GM19238 (cell line): ENCODE results near the gene ST8SIA5.

ENCODE experiments used
- DNase-seq: peaks from one replicate; pipeline ENCODE4 v3.0.0; 2011; ENCODE audit warnings: low spot score; ENCODE audit not compliant: insufficient read length

The ST8SIA5 gene

DNA sequence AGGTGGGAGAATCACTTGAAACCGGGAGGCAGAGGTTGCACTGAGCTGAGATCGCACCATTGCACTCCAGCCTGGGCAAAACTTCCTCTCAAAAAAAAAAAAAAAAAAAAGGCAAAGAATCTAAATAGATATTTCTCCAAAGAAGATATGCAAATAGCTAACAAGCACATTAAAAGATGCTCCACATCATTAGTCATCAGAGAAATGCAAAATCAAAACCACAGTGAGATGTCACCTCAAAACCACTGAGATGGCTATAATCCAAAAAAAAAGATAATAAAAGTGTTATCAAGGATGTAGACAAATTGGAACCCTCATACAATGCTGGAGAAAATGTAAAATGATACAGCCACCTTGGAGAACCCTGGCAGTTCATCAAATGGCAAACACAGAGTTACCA, 8.4 kb downstream of the ST8SIA5 start:
- no peak for DNase-seq

DNA sequence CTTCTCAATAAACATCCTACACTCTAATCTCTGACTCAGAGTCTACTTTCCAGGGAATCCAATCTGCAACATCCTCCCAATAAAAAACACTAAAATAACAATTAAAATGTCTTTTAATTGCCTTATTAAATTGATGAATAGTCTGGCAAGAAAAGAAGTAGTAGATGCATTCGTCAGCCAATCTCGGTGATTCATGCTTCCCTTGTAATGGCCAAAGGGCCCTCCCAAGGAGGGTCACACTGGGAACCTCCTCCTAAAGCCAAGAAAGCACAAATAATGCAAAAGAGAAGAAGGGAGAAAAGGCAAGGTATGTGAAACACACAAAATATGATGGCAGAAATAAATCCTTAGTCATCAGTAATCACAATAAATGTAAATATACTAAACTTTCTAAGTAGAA, 16.8 kb downstream of the ST8SIA5 start:
- DNase-seq = no peak

- DNase-seq = no peak
Measured at GRCh38 chr18:46738491-46738890, 18.4 kb downstream of the ST8SIA5 start.

DNA sequence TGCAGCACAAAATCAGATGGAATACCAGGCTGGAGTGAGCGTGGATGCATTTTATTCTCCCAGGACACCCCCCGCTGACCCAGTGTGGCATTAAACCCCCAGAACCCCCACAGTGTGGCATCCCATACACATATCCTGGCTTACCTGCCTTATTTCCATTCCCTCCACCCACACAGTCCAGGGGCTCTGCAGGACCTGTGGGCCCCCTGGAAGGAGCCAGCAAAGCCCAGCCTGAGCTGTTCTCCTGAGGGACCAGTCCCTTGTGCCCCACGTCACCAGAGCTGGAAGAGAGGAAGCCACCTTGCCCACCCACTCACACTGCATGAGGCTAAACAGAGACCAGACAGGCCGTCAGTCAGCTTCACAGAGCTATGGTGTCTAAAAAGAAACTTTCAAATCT, 20.1 kb downstream of the ST8SIA5 start:
- DNase-seq = no peak

GRCh38 chr18:46736135-46736534, 20.7 kb downstream of the ST8SIA5 start:
- DNase-seq = no peak

DNA sequence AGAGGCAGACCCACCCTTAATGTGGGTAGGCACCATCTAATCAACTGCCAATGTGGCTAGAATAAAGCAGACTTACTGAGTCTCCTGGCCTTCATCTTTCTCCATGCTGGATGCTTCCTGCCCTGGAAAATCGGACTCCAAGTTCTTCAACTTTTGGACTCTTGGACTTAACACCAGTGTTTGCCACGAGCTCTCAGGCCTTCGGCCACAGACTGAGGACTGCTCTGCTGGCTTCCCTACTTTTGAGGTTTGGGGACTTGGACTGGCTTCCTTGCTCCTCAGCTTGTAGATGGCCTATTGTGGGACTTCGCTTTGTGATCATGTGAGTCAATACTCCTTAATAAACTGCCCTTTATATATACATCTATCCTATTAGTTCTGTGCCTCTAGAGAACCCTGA, 21.9 kb downstream of the ST8SIA5 start:
- DNase-seq = no peak

GRCh38 chr18:46733872-46734271, 23.0 kb downstream of the ST8SIA5 start:
- no peak for DNase-seq

DNA sequence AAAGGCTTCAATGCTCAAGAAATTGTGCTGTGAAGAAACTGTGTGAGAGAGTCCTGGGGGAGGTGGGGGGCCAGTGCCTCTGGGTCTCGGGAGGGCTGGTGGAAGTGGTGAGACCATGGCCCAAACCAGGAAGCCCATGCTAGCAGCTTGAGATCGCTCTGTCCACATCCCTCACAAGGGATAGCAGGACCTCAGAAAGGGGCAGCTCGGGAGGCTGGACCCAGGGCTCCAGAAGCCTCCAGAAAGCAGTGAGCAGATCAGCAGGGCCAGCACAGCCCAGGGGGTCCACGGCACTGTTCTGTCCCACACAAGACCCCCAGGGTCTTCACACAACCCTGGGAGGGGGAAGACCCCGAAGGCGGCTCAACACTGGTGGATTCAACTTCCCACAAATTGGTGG, 24.1 kb downstream of the ST8SIA5 start:
- DNase-seq = no peak

DNA sequence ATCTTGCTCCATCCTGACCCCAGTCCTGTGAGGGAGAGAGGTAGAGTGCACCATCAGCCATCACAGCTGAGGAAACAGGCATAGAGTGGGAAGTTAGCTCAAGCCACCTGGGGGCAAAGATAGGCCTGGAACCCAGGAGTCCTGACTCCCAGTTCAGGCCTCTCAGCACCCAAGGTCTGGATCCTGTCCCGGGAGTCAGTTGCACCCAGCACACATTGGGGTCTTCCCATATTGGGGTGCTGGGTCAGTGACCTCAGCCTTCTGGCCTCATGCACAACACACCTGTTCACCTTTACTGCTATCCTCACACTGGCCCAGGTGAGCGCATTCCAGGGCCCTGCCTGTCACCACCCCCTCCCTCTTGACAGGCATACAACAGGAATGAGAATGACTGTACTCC, 24.7 kb downstream of the ST8SIA5 start:
- DNase-seq = no peak

DNA sequence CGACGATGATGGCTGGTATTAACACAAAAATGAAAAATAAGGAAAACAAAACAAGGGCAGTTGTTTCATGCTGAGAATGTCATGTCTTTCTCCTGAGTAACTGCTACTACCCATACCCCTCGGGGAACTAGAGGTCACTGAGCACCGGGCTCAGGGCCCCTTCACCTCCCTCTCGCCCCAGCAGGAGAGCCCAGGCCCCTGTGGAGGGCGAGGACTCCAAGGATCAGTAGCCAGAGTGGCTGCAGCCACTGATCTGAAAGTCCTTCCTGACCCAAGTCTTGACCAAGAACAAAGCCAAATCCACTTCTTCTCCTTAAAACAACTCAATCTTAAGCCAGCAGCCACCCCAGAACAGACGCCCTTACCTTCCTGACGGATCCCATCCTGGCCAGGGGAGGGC, 25.5 kb downstream of the ST8SIA5 start:
- DNase-seq = no peak

DNA sequence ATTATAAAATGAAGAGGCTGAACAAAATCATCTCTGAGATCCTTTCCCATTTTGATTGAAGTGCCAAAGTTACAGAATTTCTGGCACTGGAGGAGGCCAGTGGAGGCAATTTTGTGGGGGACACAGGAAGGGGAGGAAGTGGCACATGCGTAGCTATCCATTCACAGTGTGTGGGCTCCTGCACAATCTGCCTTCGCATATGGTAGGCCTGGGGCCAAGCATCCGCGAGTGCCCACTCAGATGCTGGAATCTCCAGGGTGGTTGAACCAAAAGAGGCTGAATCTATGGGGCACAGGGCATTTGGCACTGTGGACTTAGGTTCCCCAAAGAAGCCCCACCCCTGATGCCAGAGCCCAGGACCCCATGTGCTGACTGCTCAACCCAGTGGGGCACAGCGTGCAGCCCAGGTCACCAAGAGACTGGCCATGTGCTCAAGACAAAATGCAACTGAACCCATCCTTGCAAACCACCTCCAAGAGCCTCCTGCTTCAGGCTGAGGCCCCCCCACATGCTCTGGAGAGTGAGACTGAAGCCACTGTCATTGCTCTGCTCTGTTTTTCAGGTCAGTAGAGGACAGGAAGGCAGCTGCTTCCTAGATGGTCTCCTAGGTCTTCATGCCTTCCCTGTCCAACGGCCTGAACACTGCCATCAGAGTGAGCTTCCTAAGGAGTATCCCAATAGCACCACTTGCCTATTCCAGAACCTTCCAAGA, 28.5 kb downstream of the ST8SIA5 start:
- DNase-seq = no peak

DNA sequence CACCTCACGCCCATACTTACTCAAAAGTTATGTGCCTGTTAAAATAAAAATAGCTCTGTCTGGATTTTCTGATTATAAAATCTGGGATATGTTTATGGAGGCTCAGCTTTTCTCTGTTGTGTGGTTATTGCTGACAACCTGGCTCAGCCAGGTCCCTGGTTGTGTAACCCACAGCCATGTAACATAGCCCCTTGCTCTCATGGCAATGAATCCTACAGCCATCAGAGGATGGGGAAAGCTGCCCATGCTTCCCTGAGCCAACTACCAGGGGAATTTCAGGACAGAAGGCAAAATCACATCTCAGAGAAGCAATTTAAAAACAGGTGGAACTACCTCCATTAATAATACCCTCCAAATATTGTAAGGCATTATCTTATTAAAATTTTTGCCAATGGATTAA, 29.7 kb downstream of the ST8SIA5 start:
- DNase-seq = no peak

GRCh38 chr18:46725310-46725709, 31.5 kb downstream of the ST8SIA5 start:
- DNase-seq = no peak

DNA sequence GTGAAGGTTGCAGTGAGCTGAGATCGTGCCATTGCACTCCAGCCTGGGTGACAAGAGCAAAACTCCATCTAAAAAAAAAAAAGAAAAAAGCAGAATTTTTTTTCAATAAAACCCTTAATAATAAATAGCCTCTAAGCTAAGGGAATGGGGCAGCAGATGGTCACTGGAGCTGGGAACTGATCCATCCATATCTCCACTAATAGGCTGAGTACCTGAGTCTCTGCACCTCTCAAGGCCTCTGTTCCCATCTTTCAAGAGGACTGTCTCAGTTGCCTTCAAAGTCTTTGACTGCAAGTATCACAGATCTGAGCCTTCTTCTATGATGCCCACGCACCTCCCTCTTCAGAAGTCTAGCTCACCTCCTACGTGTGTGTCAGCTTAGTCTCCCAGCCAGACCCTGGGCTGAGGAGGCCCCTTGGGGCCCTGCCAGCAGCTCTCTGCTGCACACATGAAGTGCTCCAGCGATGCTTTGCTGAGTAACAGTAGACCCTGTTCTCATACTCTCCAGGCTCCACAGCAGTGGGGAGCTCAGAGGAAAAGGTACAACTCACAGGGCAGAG, 32.9 kb downstream of the ST8SIA5 start:
- DNase-seq = no peak

GRCh38 chr18:46722051-46722450, 34.8 kb downstream of the ST8SIA5 start:
- no peak for DNase-seq

- DNase-seq = no peak
Measured at GRCh38 chr18:46721331-46721730, 35.5 kb downstream of the ST8SIA5 start.

GRCh38 chr18:46720521-46720920, 36.3 kb downstream of the ST8SIA5 start:
- DNase-seq = no peak

GRCh38 chr18:46720092-46720491, 36.8 kb downstream of the ST8SIA5 start:
- no peak for DNase-seq

DNA sequence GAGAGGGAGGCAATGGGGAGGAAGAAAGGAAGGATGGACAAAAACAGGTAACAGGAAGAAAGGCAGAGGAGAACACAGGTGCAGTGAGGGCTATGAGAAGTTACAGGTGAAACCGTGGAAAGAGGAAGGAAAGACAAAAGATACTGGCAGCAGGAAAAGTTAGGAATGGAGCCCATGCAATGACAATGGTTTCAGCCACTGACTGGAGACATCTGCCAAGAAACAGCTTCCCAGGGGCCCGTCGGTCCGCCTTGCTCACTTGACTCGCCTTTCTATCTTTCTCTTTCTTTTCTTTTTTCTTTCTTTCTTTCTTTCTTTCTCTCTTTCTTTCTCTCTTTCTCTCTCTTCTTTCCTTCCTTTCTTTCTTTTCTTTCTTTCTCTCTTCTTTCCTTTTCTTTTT, 37.5 kb downstream of the ST8SIA5 start:
- no peak for DNase-seq

- DNase-seq = no peak
Measured at GRCh38 chr18:46718501-46719341, 38.1 kb downstream of the ST8SIA5 start.

GRCh38 chr18:46716827-46717226, 40.0 kb downstream of the ST8SIA5 start:
- no peak for DNase-seq

DNA sequence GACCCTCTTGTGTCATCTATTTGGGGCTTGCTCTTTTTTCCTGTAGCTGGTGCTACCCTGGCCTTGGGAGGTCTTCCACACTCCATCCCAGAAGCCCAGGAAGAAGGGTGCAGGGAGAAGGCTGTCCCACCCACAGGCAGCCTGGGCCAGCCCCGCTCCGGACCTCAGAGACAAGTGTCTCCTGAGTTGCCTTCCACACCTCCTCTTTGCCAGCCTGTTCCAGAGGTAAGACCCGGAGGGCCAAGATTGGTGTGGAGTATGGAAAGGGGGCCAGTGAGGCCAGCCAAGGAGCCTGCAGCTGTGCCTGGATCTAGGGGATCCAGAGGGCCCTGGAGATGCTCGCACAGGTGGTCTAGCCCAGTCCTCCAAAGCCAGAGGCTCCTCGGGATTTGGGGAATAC, 40.5 kb downstream of the ST8SIA5 start:
- DNase-seq = no peak

- DNase-seq = no peak
Measured at GRCh38 chr18:46715062-46715461, 41.8 kb downstream of the ST8SIA5 start.
